C4-2B (cell line): Measurements from ENCODE around the gene TBC1D22A.

ENCODE experiments used
- H3K27ac ChIP-seq: fragments of 450-650 bp; 2 replicates; pipeline ENCODE4 v1.5.1; 2017
- CTCF ChIP-seq: fragments of 450-650 bp; conservative IDR thresholded peaks from 2 replicates; pipeline ENCODE4 v1.5.1; 2017; ENCODE audit warnings: mild to moderate bottlenecking
- ZFX ChIP-seq: fragments of 450-650 bp; IDR thresholded peaks from 2 replicates; pipeline ENCODE4 v1.6.1; 2017

Gene TBC1D22A

GRCh38 chr22:47209547-47210023, 447.1 kb downstream of the TBC1D22A start:
- TF ChIP-seq CTCF: no peak
- no peak for TF ChIP-seq ZFX
- H3K27ac ChIP-seq: no peak overlapping the region

GRCh38 chr22:47210112-47210657, 447.7 kb downstream of the TBC1D22A start:
- no peak for TF ChIP-seq ZFX
- no peak for TF ChIP-seq CTCF

GRCh38 chr22:47210686-47211085, 448.2 kb downstream of the TBC1D22A start:
- TF ChIP-seq CTCF (no peak), ZFX (no peak)
- H3K27ac ChIP-seq: no peak overlapping the region

More at GRCh38 chr22:47210112-47210657, 447.7 kb downstream of the TBC1D22A start:
- no peak overlapping the region for H3K27ac ChIP-seq

GRCh38 chr22:47213571-47214230, 451.3 kb downstream of the TBC1D22A start:
- H3K27ac ChIP-seq: no peak overlapping the region
- TF ChIP-seq CTCF (peak; percentile 96), ZFX (no peak)

GRCh38 chr22:47215851-47216250, 453.4 kb downstream of the TBC1D22A start:
- no peak overlapping the region for H3K27ac ChIP-seq
- TF ChIP-seq CTCF (no peak), ZFX (no peak)

GRCh38 chr22:47218671-47219070, 456.2 kb downstream of the TBC1D22A start:
- no peak for TF ChIP-seq CTCF
- TF ChIP-seq ZFX: no peak

GRCh38 chr22:47219789-47220188, 457.3 kb downstream of the TBC1D22A start:
- H3K27ac ChIP-seq: no peak overlapping the region
- TF ChIP-seq ZFX: no peak
- TF ChIP-seq CTCF: no peak

More at GRCh38 chr22:47218671-47219070, 456.2 kb downstream of the TBC1D22A start:
- H3K27ac ChIP-seq: no peak overlapping the region
